Left forelimb (tissue), 1 donor: Measurements from ENCODE around the gene FOXL2.
"Not testable (repeated sequence)": the region's sequence is repeated elsewhere in the genome, so short reads cannot be mapped to it uniquely, and the experiment has no call there.

Experiments used
- DNase-seq: peaks from one replicate; pipeline ENCODE4 v3.0.0-alpha.2; 2018; ENCODE audit warnings: low spot score

FOXL2 gene

GRCh38 chr3:138933068-138933668 is 13.8 kb downstream of the FOXL2 start:
- DNase-seq, result no peak

GRCh38 chr3:138928727-138929372 is 18.1 kb downstream of the FOXL2 start:
- no peak for DNase-seq

GRCh38 chr3:138923531-138923994 is 23.4 kb downstream of the FOXL2 start:
- no peak for DNase-seq

GRCh38 chr3:138922400-138922799 is 24.5 kb downstream of the FOXL2 start:
- DNase-seq, result not testable (repeated sequence)

- DNase-seq, result no peak
These were observed 25.3 kb downstream of the FOXL2 start for GRCh38 chr3:138921316-138922292.

GRCh38 chr3:138919325-138919724 is 27.6 kb downstream of the FOXL2 start:
- DNase-seq, result no peak

GRCh38 chr3:138916824-138917223 is 30.1 kb downstream of the FOXL2 start:
- DNase-seq, result no peak

- DNase-seq, result peak; percentile 96
These were observed 31.1 kb downstream of the FOXL2 start for GRCh38 chr3:138915503-138916498.

GRCh38 chr3:138914870-138915502 is 32.0 kb downstream of the FOXL2 start:
- DNase-seq, result no peak

GRCh38 chr3:138913766-138914165 is 33.2 kb downstream of the FOXL2 start:
- no peak for DNase-seq

- DNase-seq, result no peak
These were observed 34.7 kb downstream of the FOXL2 start for GRCh38 chr3:138912237-138912636.

GRCh38 chr3:138911621-138912020 is 35.3 kb downstream of the FOXL2 start:
- no peak for DNase-seq

GRCh38 chr3:138909904-138910303 is 37.0 kb downstream of the FOXL2 start:
- DNase-seq, result no peak

- DNase-seq, result no peak
These were observed 38.1 kb downstream of the FOXL2 start for GRCh38 chr3:138908846-138909245.

- no peak for DNase-seq
These were observed 39.4 kb downstream of the FOXL2 start for GRCh38 chr3:138907539-138907938.

- no peak for DNase-seq
These were observed 44.8 kb downstream of the FOXL2 start for GRCh38 chr3:138902171-138902570.

- DNase-seq, result no peak
These were observed 45.4 kb downstream of the FOXL2 start for GRCh38 chr3:138901567-138901966.

GRCh38 chr3:138899351-138899991 is 47.5 kb downstream of the FOXL2 start:
- no peak for DNase-seq

GRCh38 chr3:138898708-138899107 is 48.2 kb downstream of the FOXL2 start:
- DNase-seq, result no peak

GRCh38 chr3:138898301-138898700 is 48.6 kb downstream of the FOXL2 start:
- no peak for DNase-seq
